Lower leg skin (tissue), 4 donors: ENCODE data around the gene THBS4. TPM values are rescaled to one million over a fixed set of nuclear protein-coding genes. Genes with fewer than 3 reads are reported as not detected.

Experiments used
- DNase-seq, 2 donors: peaks; one replicate each; pipeline ENCODE4 v3.0.0-alpha.2; 2019; ENCODE audit warnings: low spot score in 2 of 2
- H3K4me3 ChIP-seq: fragments of 200-600 bp; sonication (generic); 2 replicates; pipeline ENCODE4 v1.5.1; 2017; ENCODE audit warnings: mild to moderate bottlenecking, low read depth; ENCODE audit not compliant: poor library complexity, severe bottlenecking
- CTCF ChIP-seq, 3 donors: fragments of 450-650 bp; IDR thresholded peaks; one replicate each; pipeline ENCODE4 v1.5.1; 2016; ENCODE audit warnings: antibody characterized with exemption in 3 of 3, mild to moderate bottlenecking in 3 of 3, moderate library complexity in 2 of 3
- POLR2A ChIP-seq, 2 donors: fragments of 450-650 bp; IDR thresholded peaks; one replicate each; pipeline ENCODE4 v1.6.1; 2016 to 2017; ENCODE audit warnings: antibody characterized with exemption in 2 of 2, mild to moderate bottlenecking in 1 of 2, moderate library complexity in 1 of 2
- WGBS, 2 donors: methylation state at CpG; one replicate each; pipeline ENCODE4 v1.1.5; 2018; 5-methylcytosine and 5-hydroxymethylcytosine counted together
- intact Hi-C: fragments of 100-400 bp; cut with DNase I; formaldehyde crosslinking; loops from one replicate; pipeline ENCODE4 v1.15.0; 2023; ENCODE audit warnings: low total_unique reads
- total RNA-seq, 4 donors: library from RNA; depleted of rRNA; stranded (reverse); fragments of >200 nt; gene quantifications; one replicate each; pipeline ENCODE4 v1.1.0, GENCODE V29; 2016

THBS4 gene
- total RNA-seq, 4 donors from 2014 or later = 0.08 to 2.0 (median 0.51) TPM

- intact Hi-C loops = no loop called here
- no peak overlapping the region for H3K4me3 ChIP-seq
- DNase-seq = no peak
- TF ChIP-seq CTCF (IDR thresholded peaks at IDR 0.05) (no peak), POLR2A (IDR thresholded peaks at IDR 0.05) (no peak)
- 94 to 98% methylated on average over 1 of the region's 1 CpG for WGBS, 2 donors
Measured at GRCh38 chr5:79999722-80000121, 35.4 kb upstream of the THBS4 start.

- intact Hi-C loops = no loop called here
- DNase-seq = no peak
- no peak overlapping the region for H3K4me3 ChIP-seq
- WGBS, 2 donors = 92 to 98% methylated on average over 1 of the region's 1 CpG
- TF ChIP-seq POLR2A (IDR thresholded peaks at IDR 0.05) (no peak), CTCF (IDR thresholded peaks at IDR 0.05) (no peak)
Measured at GRCh38 chr5:80002677-80003076, 32.5 kb upstream of the THBS4 start.

- H3K4me3 ChIP-seq = no peak overlapping the region
- no peak for DNase-seq
- TF ChIP-seq CTCF (IDR thresholded peaks at IDR 0.05) (no peak), POLR2A (IDR thresholded peaks at IDR 0.05) (no peak)
- 59 to 61% methylated on average over 4 of the region's 4 CpGs for WGBS, 2 donors
- intact Hi-C loops = no loop called here
Measured at GRCh38 chr5:80008995-80009765, 26.0 kb upstream of the THBS4 start.

GRCh38 chr5:80010754-80011392 is 24.3 kb upstream of the THBS4 start:
- DNase-seq = no peak
- 61 to 66% methylated on average over 5 of the region's 5 CpGs for WGBS, 2 donors
- intact Hi-C loops = no loop called here
- TF ChIP-seq POLR2A (IDR thresholded peaks at IDR 0.05) (no peak), CTCF (IDR thresholded peaks at IDR 0.05) (no peak)
- no peak overlapping the region for H3K4me3 ChIP-seq

GRCh38 chr5:80025069-80025468 is 10.1 kb upstream of the THBS4 start:
- no peak overlapping the region for H3K4me3 ChIP-seq
- intact Hi-C loops = no loop called here
- 75 to 82% methylated on average over 2 of the region's 2 CpGs for WGBS, 2 donors
- TF ChIP-seq POLR2A (IDR thresholded peaks at IDR 0.05) = no peak
- TF ChIP-seq CTCF (IDR thresholded peaks at IDR 0.05) = no peak
- no peak for DNase-seq
